GM12865 (cell line): ENCODE results near the gene SPPL3.

Experiments used
- DNase-seq: peaks from one replicate; pipeline ENCODE4 v3.0.0; 2010; ENCODE audit warnings: low read depth
- H3K4me3 ChIP-seq: 2 replicates; pipeline ENCODE4 v1.5.1; 2011; ENCODE audit warnings: mild to moderate bottlenecking, low read depth, low read length, control low read depth
- TF ChIP-seq, protein P1 (sequence below): IDR thresholded peaks from 2 replicates; pipeline ENCODE4 v1.5.1; 2011; ENCODE audit warnings: low read length, control low read depth, low read depth, inconsistent platforms; ENCODE audit not compliant: insufficient read depth; ENCODE audit errors: missing control alignments

SPPL3 gene

DNA sequence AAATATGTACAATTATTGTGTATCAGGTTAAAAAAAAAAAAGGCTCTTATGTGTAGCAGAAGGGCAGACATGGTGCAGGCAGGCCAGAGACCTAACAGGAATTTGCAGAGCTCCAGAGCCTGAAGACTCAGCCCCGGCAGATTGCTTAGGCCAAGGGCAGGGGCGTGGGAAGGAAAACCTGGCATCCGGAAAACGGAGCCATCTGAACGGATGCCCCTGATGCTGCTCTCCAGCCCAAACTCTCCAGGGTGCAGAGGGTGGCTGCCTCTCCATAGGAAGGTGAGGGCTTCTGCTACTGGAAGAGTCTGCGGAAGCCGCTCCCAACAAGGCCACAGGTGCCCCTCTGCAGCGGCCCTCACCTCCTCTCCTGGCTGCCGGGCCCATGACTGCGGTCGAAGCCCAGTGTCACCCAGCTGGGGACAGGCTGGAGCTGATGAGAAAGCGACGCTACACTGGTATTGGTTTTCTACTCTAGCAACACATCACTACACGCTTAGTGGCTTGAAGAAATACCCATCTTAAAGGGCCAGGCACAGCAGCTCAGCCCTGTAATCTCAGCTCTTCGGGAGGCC is 159.2 kb downstream of the SPPL3 start:
- DNase-seq = no peak

DNA sequence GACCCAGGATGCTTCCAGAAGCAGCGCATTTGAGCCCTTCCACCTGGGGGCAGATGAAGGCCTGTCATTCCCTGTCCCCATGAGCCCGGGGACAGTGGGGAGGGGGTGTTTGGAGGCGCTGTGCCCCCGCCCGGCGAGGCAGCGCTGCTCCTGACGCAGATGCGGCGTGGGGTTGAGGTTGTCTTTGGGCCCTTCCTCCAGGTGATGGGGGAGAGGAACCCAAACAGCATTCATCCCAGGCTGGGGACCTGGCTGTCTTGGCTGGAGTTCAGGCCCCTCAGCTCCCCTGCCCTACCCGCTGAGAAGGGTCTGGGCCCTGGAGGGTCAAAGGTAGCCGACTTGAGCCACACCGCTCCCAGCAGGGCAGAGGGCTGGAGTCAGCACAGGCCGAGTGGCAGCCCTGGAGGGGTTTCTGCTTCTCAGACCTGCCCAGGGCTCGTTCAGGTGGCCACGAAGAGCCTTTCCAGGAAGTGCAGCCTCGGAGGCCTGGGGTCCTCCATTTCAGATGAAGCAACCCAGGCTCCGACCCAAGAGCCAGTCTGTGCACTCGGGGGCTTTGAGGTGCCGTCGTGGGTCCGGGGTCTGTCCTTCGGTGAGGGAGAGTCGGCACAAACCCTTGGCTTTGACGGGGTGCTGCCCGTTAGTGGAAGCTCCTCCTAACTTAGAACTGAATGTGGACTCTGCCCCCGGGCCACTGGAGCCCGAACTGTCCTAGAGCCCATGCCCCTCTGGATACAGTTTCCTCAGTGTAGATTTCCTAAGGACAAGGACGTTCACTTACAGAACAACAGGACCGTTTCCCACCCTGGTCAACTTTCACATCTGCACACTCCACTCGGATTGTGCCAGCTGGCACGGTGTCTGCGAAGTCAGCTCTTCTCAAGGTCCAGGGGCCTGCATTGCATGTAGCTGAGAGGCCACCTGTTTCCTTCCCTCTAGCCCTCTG is 162.4 kb downstream of the SPPL3 start:
- TF ChIP-seq, protein P1, sequence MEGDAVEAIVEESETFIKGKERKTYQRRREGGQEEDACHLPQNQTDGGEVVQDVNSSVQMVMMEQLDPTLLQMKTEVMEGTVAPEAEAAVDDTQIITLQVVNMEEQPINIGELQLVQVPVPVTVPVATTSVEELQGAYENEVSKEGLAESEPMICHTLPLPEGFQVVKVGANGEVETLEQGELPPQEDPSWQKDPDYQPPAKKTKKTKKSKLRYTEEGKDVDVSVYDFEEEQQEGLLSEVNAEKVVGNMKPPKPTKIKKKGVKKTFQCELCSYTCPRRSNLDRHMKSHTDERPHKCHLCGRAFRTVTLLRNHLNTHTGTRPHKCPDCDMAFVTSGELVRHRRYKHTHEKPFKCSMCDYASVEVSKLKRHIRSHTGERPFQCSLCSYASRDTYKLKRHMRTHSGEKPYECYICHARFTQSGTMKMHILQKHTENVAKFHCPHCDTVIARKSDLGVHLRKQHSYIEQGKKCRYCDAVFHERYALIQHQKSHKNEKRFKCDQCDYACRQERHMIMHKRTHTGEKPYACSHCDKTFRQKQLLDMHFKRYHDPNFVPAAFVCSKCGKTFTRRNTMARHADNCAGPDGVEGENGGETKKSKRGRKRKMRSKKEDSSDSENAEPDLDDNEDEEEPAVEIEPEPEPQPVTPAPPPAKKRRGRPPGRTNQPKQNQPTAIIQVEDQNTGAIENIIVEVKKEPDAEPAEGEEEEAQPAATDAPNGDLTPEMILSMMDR = no peak
- no peak for DNase-seq
- no peak overlapping the region for H3K4me3 ChIP-seq

More for the DNA sequence above, 159.2 kb downstream of the SPPL3 start:
- TF ChIP-seq, protein P1 = no peak
- no peak overlapping the region for H3K4me3 ChIP-seq

DNA sequence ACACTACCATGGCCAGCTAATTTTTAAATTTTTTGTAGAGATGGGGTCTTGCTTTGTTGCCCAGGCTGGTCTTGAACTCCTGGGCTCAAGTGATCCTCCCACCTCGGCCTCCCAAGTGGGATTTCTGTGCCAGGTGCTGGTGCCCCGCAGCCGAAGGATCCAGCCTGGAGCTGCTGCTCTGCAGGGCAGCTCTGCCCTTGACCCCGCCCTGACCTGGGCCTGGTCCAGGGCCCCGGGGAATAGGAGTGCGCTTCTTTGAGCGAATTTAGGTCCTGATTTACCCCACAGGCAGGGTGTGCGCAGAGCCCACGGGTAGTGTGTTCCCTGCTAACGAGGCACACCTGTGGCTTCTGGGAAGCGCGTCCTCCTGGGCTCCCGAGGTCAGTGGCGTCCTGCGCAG is 163.3 kb downstream of the SPPL3 start:
- TF ChIP-seq, protein P1 = no peak
- no peak for DNase-seq
- no peak overlapping the region for H3K4me3 ChIP-seq

GRCh38 chr12:120739821-120740613 is 164.1 kb downstream of the SPPL3 start:
- TF ChIP-seq, protein P1 = no peak
- no peak for DNase-seq
- H3K4me3 ChIP-seq = no peak overlapping the region

DNA sequence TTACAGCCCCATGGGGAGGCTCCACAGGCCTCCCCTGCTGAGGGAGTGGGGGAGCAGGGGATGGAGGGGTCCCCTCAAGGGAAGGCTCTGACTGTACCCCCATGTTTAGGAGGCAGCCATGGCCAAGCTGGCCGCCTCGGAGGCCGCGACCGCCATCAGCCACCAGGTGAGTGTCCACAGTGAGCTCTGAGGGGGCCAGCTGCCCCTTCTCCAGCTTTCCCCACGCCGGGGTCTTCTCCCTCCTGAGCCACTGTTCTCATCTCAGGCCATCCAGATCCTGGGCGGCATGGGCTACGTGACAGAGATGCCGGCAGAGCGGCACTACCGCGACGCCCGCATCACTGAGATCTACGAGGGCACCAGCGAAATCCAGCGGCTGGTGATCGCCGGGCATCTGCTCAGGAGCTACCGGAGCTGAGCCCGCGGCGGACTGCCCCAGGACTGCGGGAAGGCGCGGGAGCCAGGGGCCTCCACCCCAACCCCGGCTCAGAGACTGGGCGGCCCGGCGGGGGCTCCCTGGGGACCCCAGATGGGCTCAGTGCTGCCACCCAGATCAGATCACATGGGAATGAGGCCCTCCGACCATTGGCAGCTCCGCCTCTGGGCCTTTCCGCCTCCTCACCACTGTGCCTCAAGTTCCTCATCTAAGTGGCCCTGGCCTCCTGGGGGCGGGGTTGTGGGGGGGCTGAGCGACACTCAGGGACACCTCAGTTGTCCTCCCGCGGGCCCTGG is 165.0 kb downstream of the SPPL3 start:
- DNase-seq = no peak
- H3K4me3 ChIP-seq = no peak overlapping the region
- TF ChIP-seq, protein P1 = no peak
